Measurements from ENCODE around the gene EEF1AKMT1. TPM values are rescaled to one million over a fixed set of nuclear protein-coding genes. Genes with fewer than 3 reads are reported as not detected.

The EEF1AKMT1 gene
- total RNA-seq, 1 experiment from 2014 or later, result 10.6 TPM

- ChIA-PET POLR2A (ENCODE audit: unreplicated experiment) (no interaction called here), CTCF (no interaction called here)
- TF ChIP-seq EZH2phosphoT487 (IDR thresholded peaks at IDR 0.05; ENCODE audit: borderline replicate concordance, low read length) (no peak), EZH2 (IDR thresholded peaks at IDR 0.05; ENCODE audit: low read length, unreplicated experiment) (no peak), CTCF (conservative IDR thresholded peaks at IDR 0.05; ENCODE audit: low read depth, low read length) (no peak)
- Histone ChIP-seq H3K9ac (ENCODE audit: low read length) (no peak overlapping the region), H3K4me3 (ENCODE audit: low read length) (no peak overlapping the region), H3K4me1 (ENCODE audit: insufficient read depth, low read length) (no peaks in the 10 kb centered on the region), H3K9me3 (ENCODE audit: low read length) (no peaks in the 10 kb centered on the region), H3K79me2 (ENCODE audit: low read length) (no peaks in the 10 kb centered on the region), H3F3A (ENCODE audit: low read length, unreplicated experiment) (no peaks in the 10 kb centered on the region), H3K27ac (ENCODE audit: low read length) (no peak overlapping the region), H3K36me3 (ENCODE audit: low read depth, low read length) (no peaks in the 10 kb centered on the region), H3K9me2 (replicated peaks; ENCODE audit: low read length) (no peaks in the 10 kb centered on the region), H2AFZ (ENCODE audit: low read length) (no peak overlapping the region), H4K20me1 (ENCODE audit: low read length) (no peaks in the 10 kb centered on the region), H3K4me2 (ENCODE audit: low read length) (no peak overlapping the region), H3K27me3 (ENCODE audit: low read length) (no peaks in the 10 kb centered on the region)
- DNase-seq, result no peak
- no TSS peak for BruUV-seq (replicated peaks)
- ATAC-seq, result no peak
- intact Hi-C loops (cut with micrococcal nuclease), result loop anchor here (10.0 kb wide), 1 partner anchor 65 kb away; no protein-coding TSS in a partner anchor
Observed at GRCh38 chr13:20719783-20720182, 54.0 kb downstream of the EEF1AKMT1 start.

- BruUV-seq (replicated peaks), result no TSS peak
- Histone ChIP-seq H3K4me2 (ENCODE audit: low read length) (no peak overlapping the region), H3K4me1 (ENCODE audit: insufficient read depth, low read length) (no peaks in the 10 kb centered on the region), H3K4me3 (ENCODE audit: low read length) (no peak overlapping the region), H3K36me3 (ENCODE audit: low read depth, low read length) (no peaks in the 10 kb centered on the region), H3K27me3 (ENCODE audit: low read length) (no peaks in the 10 kb centered on the region), H4K20me1 (ENCODE audit: low read length) (no peaks in the 10 kb centered on the region), H3F3A (ENCODE audit: low read length, unreplicated experiment) (no peaks in the 10 kb centered on the region), H2AFZ (ENCODE audit: low read length) (no peak overlapping the region), H3K27ac (ENCODE audit: low read length) (no peak overlapping the region), H3K9ac (ENCODE audit: low read length) (no peak overlapping the region), H3K79me2 (ENCODE audit: low read length) (no peaks in the 10 kb centered on the region), H3K9me2 (replicated peaks; ENCODE audit: low read length) (no peaks in the 10 kb centered on the region), H3K9me3 (ENCODE audit: low read length) (no peaks in the 10 kb centered on the region)
- ChIA-PET POLR2A (ENCODE audit: unreplicated experiment) (no interaction called here), CTCF (no interaction called here)
- no peak for ATAC-seq
- no peak for DNase-seq
- intact Hi-C loops (cut with micrococcal nuclease), result loop anchor here (10.0 kb wide), 1 partner anchor 66 kb away; no protein-coding TSS in a partner anchor
- TF ChIP-seq EZH2 (IDR thresholded peaks at IDR 0.05; ENCODE audit: low read length, unreplicated experiment), result no peak
- TF ChIP-seq CTCF (conservative IDR thresholded peaks at IDR 0.05; ENCODE audit: low read depth, low read length), result no peak
- no peak for TF ChIP-seq EZH2phosphoT487 (IDR thresholded peaks at IDR 0.05; ENCODE audit: borderline replicate concordance, low read length)
Observed at GRCh38 chr13:20718958-20719566, 54.7 kb downstream of the EEF1AKMT1 start.

All from PC-3 (cell line).